CD14-positive monocyte (primary cell): ENCODE measurements around the gene CPNE9. TPM values are rescaled to one million over a fixed set of nuclear protein-coding genes. Genes with fewer than 3 reads are reported as not detected.

Experiments used
- DNase-seq, 3 donors: peaks; one replicate each; pipeline ENCODE4 v3.0.0-alpha.2; 2011 to 2022
- H2AFZ ChIP-seq: 2 replicates; pipeline ENCODE4 v1.6.0; 2012; ENCODE audit warnings: mild to moderate bottlenecking, low read depth, low read length, inconsistent platforms; ENCODE audit not compliant: insufficient read depth, poor library complexity, severe bottlenecking
- H3K27ac ChIP-seq, 2 donors: 1 replicate in 1 of 2; 2 replicates in 1 of 2; pipeline ENCODE4 v1.5.1; 2012 to 2013; ENCODE audit warnings: low read length in 2 of 2, control low read depth in 1 of 2, inconsistent platforms in 1 of 2, low read depth in 1 of 2, mild to moderate bottlenecking in 1 of 2
- H3K27me3 ChIP-seq, 2 donors: one replicate each; pipeline versions ENCODE4 v1.6.0 to v1.6.1; 2011 to 2013; ENCODE audit warnings: low read length in 2 of 2; ENCODE audit not compliant: control insufficient read depth in 2 of 2, insufficient read depth in 2 of 2
- H3K36me3 ChIP-seq, 2 donors: replicated peaks in 1 of 2; 1 replicate in 1 of 2; 2 replicates in 1 of 2; pipeline versions ENCODE4 v1.5.1 to v1.6.1; 2012 to 2013; ENCODE audit warnings: low read length in 2 of 2, control low read depth in 1 of 2, inconsistent platforms in 1 of 2, mild to moderate bottlenecking in 1 of 2; ENCODE audit not compliant: insufficient read depth in 2 of 2, control insufficient read depth in 1 of 2
- H3K4me1 ChIP-seq, 2 donors: 1 replicate in 1 of 2; 2 replicates in 1 of 2; pipeline versions ENCODE4 v1.5.1 to v1.6.1; 2012 to 2013; ENCODE audit warnings: low read length in 2 of 2, control low read depth in 1 of 2, inconsistent platforms in 1 of 2, mild to moderate bottlenecking in 1 of 2, moderate library complexity in 1 of 2; ENCODE audit not compliant: insufficient read depth in 2 of 2, control insufficient read depth in 1 of 2
- H3K4me2 ChIP-seq: replicated peaks from 2 replicates; pipeline ENCODE3; 2012; ENCODE audit warnings: low read length, moderate library complexity, mild to moderate bottlenecking; ENCODE audit not compliant: poor library complexity, severe bottlenecking; ENCODE audit errors: extremely low read depth
- H3K4me3 ChIP-seq, 3 experiments: fragments of 200-600 bp in 1 of 3; sonication (generic) in 1 of 3; replicated peaks in 1 of 3; 1 replicate in 2 of 3; 2 replicates in 1 of 3; pipeline ENCODE4 v1.5.1; 2011 to 2013; ENCODE audit warnings: low read length in 3 of 3, mild to moderate bottlenecking in 3 of 3, control low read depth in 2 of 3, low read depth in 2 of 3, inconsistent platforms in 1 of 3, moderate library complexity in 1 of 3
- H3K79me2 ChIP-seq: 2 replicates; pipeline ENCODE4 v1.6.0; 2012; ENCODE audit warnings: mild to moderate bottlenecking, control low read depth, inconsistent platforms, low read length, moderate library complexity; ENCODE audit not compliant: insufficient read depth
- H3K9ac ChIP-seq: 2 replicates; pipeline ENCODE4 v1.6.0; 2017; ENCODE audit warnings: low read length, mild to moderate bottlenecking; ENCODE audit not compliant: insufficient read depth, poor library complexity, severe bottlenecking
- H3K9me3 ChIP-seq, 2 donors: replicated peaks in 1 of 2; 1 replicate in 1 of 2; 2 replicates in 1 of 2; pipeline versions ENCODE4 v1.5.1 to v1.6.1; 2012 to 2013; ENCODE audit warnings: low read length in 2 of 2, control low read depth in 1 of 2; ENCODE audit not compliant: control insufficient read depth in 1 of 2, insufficient read depth in 1 of 2
- H4K20me1 ChIP-seq: 2 replicates; pipeline ENCODE4 v1.6.0; 2012; ENCODE audit warnings: mild to moderate bottlenecking, low read length, control low read depth, moderate library complexity; ENCODE audit not compliant: insufficient read depth
- H3K27ac Mint-ChIP-seq, 7 donors: one replicate each; pipeline ENCODE4 v1.8.0; 2020; ENCODE audit warnings: mild to moderate bottlenecking in 7 of 7, mixed read lengths in 7 of 7, moderate library complexity in 6 of 7, inconsistent platforms in 2 of 7
- H3K27me3 Mint-ChIP-seq, 3 donors: one replicate each; pipeline ENCODE4 v1.8.0; 2021 to 2022; ENCODE audit warnings: low read depth in 3 of 3, mild to moderate bottlenecking in 3 of 3, mixed read lengths in 3 of 3, moderate library complexity in 3 of 3, inconsistent platforms in 1 of 3
- H3K36me3 Mint-ChIP-seq, 2 donors: one replicate each; pipeline ENCODE4 v1.8.0; 2020; ENCODE audit warnings: mixed read lengths in 2 of 2, inconsistent platforms in 1 of 2, mild to moderate bottlenecking in 1 of 2
- H3K4me1 Mint-ChIP-seq: one replicate; pipeline ENCODE4 v1.8.0; 2020; ENCODE audit warnings: mild to moderate bottlenecking, mixed read lengths
- H3K4me3 Mint-ChIP-seq, 2 donors: one replicate each; pipeline ENCODE4 v1.8.0; 2020; ENCODE audit warnings: mild to moderate bottlenecking in 2 of 2, mixed read lengths in 2 of 2, moderate library complexity in 1 of 2
- H3K9me3 Mint-ChIP-seq, 7 donors: one replicate each; pipeline ENCODE4 v1.8.0; 2020 to 2022; ENCODE audit warnings: mixed read lengths in 7 of 7, mild to moderate bottlenecking in 6 of 7, moderate library complexity in 6 of 7, inconsistent platforms in 2 of 7
- WGBS: methylation state at CpG from one replicate; pipeline ENCODE4 v1.1.5; 2013; ENCODE audit warnings: missing lambda C conversion rate; ENCODE audit not compliant: insufficient coverage; 5-methylcytosine and 5-hydroxymethylcytosine counted together
- intact Hi-C, 2 donors: fragments of 100-400 bp; cut with micrococcal nuclease; formaldehyde crosslinking; loops; one replicate each; pipeline versions ENCODE4 v1.15.0 to v1.15.1; 2023
- polyA plus RNA-seq, 3 donors: library from polyadenylated mRNA; depleted of rRNA in 1 of 3; unstranded in 2 of 3; stranded (reverse) in 1 of 3; fragments of 300-500 nt in 2 of 3; fragments of >200 nt in 1 of 3; fragmentation: Illumina TruSeq in 2 of 3; gene quantifications; 1 replicate in 2 of 3; 2 replicates in 1 of 3; pipeline ENCODE4 v1.2.3, GENCODE V29; 2012 to 2021
- TF ChIP-seq, protein P1 (sequence below): fragments of 200-600 bp; IDR thresholded peaks from one replicate; pipeline ENCODE4 v1.8.0; 2022; ENCODE audit warnings: antibody characterized with exemption, mild to moderate bottlenecking

CPNE9 gene
- polyA plus RNA-seq, 3 donors = 0.51 to 0.55 TPM; not detected in 1

GRCh38 chr3:9725775-9726515 is 22.3 kb downstream of the CPNE9 start:
- Histone ChIP-seq H3K27me3 (no peaks in the 10 kb centered on the region), H3K9me3 (no peaks in the 10 kb centered on the region), H3K79me2 (no peaks in the 10 kb centered on the region), H3K4me2 (no peak overlapping the region), H3K9ac (no peak overlapping the region), H3K27ac (no peak overlapping the region), H3K4me1 (peaks cover 22 to 32% of the 10 kb centered on the region in 2 donors), H4K20me1 (no peaks in the 10 kb centered on the region), H2AFZ (no peak overlapping the region), H3K36me3 (no peaks in the 10 kb centered on the region), H3K4me3 (no peak overlapping the region)
- 100% methylated on average over 4 of the region's 4 CpGs for WGBS
- Mint-ChIP-seq H3K27ac (no peak overlapping the region), H3K9me3 (no peaks in the 10 kb centered on the region), H3K4me3 (no peak overlapping the region), H3K4me1 (peaks cover 32% of the 10 kb centered on the region), H3K27me3 (peaks cover 0 to 1% (median 0%) of the 10 kb centered on the region in 3 donors), H3K36me3 (no peaks in the 10 kb centered on the region)
- DNase-seq = no peak
- TF ChIP-seq, protein P1, sequence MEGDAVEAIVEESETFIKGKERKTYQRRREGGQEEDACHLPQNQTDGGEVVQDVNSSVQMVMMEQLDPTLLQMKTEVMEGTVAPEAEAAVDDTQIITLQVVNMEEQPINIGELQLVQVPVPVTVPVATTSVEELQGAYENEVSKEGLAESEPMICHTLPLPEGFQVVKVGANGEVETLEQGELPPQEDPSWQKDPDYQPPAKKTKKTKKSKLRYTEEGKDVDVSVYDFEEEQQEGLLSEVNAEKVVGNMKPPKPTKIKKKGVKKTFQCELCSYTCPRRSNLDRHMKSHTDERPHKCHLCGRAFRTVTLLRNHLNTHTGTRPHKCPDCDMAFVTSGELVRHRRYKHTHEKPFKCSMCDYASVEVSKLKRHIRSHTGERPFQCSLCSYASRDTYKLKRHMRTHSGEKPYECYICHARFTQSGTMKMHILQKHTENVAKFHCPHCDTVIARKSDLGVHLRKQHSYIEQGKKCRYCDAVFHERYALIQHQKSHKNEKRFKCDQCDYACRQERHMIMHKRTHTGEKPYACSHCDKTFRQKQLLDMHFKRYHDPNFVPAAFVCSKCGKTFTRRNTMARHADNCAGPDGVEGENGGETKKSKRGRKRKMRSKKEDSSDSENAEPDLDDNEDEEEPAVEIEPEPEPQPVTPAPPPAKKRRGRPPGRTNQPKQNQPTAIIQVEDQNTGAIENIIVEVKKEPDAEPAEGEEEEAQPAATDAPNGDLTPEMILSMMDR = no peak
- intact Hi-C loops = loop anchor here in 1 of 2 donors (1.0 kb wide), 1 partner anchor 8 kb away; no protein-coding TSS in a partner anchor

DNA sequence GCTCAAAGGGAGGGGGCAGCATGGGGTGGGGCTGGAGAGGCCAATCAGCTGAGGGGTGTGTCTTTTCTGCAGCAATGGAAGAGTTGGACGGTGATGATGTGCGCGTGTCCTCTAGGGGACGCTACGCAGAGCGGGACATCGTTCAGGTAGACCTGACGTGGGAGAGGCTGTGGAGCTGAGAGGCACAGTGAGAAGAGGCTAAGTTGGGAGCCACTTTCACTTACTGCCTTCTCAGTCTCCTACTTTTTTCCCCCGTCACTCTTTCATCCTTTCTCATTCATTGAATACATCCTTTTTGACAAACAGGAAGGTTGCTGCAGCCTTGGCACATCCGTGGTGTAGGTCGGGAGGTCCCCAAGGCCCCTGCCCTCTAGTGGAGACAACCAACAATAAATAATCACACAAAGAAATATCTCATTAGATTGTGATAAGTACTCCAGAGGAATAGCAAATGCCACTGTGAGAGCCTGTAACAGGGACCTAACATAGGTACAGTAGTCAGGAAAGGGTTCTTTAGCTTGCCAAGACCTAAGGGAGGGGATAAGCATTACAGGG is 23.5 kb downstream of the CPNE9 start:
- Histone ChIP-seq H3K4me3 (no peak overlapping the region), H2AFZ (peak overlapping the region; percentile 11), H3K4me2 (no peak overlapping the region), H3K36me3 (no peaks in the 10 kb centered on the region), H3K9me3 (no peaks in the 10 kb centered on the region), H3K79me2 (peaks cover 6% of the 10 kb centered on the region), H4K20me1 (peaks cover under 1% of the 10 kb centered on the region), H3K27ac (peak overlapping the region in 1 of 2 donors; percentile 1), H3K9ac (no peak overlapping the region), H3K27me3 (no peaks in the 10 kb centered on the region), H3K4me1 (peaks cover 18 to 26% of the 10 kb centered on the region in 2 donors)
- intact Hi-C loops = no loop called here
- Mint-ChIP-seq H3K27me3 (peaks cover 0 to 1% (median 0%) of the 10 kb centered on the region in 3 donors), H3K9me3 (no peaks in the 10 kb centered on the region), H3K27ac (peak overlapping the region; percentile 18 to 66 (median 44)), H3K36me3 (no peaks in the 10 kb centered on the region), H3K4me3 (peak overlapping the region; percentile 34 to 64), H3K4me1 (peaks cover 25% of the 10 kb centered on the region)
- WGBS = 20% methylated on average over 1 of the region's 11 CpGs
- DNase-seq = peak in 2 of 3 donors; percentile 45 to 56
- TF ChIP-seq, protein P1 = peak; percentile 78
